H4 (cell line): ENCODE measurements around the gene HPGD. TPM values are rescaled to one million over a fixed set of nuclear protein-coding genes. Genes with fewer than 3 reads are reported as not detected.
A peak's percentile ranks its signal among the peaks of the same experiment; 100 is the strongest.

Source experiments
- DNase-seq: peaks from one replicate; pipeline ENCODE4 v3.0.0-alpha.2; 2015; ENCODE audit warnings: low spot score
- total RNA-seq: library from RNA; depleted of rRNA; stranded (reverse); fragments of >200 nt; shearing (Covaris generic); gene quantifications from 2 replicates; pipeline ENCODE4 v1.2.3, GENCODE V29; 2014; rRNA removed

The HPGD gene
- total RNA-seq, 1 experiment from 2014 or later, result 0.89 TPM

DNA sequence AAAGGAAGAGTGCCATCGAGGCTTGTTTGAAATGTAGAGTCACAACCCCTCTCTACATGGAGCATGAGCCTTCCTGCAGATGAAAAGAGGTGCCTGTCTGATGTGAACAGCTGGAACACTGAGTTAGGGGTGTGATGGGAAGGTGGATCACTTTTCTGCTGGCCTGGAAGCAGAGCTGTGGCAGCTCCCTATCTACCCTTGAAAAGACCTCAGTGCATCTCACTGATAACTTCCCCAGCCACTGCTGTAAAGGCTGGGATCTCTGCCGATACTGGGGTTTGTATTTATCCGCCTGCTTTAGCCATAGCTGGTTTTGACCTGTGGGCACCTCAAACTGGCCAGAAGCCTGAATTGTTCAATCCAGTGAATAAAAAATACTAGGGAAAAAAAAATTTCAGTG, 46.8 kb downstream of the HPGD start:
- DNase-seq, result no peak

DNA sequence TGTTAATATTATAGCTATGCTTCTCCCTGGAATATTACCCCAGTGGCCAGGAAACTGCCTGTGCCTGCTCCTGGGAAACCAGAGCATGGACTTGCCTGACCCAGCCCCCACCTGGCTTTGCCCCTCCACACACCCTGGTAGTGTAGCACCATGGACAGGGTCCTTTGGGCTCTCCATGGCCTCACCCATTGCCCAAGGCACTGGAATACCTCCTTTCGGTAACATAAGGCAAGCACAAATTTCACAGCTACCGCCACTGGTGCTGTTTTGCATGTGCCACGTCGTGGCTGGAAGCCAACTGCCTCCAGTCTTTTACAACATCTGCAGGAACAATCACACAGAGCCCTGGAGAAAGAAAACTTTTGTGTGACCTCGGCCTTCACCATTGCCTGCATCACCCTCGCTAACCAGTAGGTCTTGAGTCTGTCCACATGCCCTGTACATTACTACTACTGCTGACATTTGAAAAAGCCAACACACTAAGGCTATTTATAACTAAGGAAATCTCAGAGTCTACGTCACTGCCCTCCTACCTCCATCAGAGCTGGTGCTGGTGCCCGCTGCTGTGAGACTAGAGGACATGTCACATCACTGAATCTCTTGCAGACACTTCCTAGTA, 47.7 kb downstream of the HPGD start:
- no peak for DNase-seq

DNA sequence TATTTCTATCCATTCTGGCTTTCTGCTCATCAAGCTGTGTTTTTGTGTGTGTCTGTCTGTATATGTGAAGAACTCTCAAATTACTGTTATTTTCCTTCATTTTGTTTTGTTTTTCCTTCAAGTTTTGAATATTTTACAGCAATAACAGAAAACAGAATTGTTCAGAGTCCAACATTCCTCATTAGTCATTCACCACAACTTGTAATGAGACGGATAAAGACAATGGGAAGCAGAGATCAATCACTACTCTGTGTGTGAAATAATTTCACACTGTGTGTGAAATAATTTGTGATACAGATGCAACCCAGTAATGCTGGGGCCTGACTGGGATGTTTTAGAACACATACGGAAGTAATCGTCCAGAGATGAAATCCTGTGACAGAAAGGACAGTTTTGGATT, 55.2 kb downstream of the HPGD start:
- no peak for DNase-seq

DNA sequence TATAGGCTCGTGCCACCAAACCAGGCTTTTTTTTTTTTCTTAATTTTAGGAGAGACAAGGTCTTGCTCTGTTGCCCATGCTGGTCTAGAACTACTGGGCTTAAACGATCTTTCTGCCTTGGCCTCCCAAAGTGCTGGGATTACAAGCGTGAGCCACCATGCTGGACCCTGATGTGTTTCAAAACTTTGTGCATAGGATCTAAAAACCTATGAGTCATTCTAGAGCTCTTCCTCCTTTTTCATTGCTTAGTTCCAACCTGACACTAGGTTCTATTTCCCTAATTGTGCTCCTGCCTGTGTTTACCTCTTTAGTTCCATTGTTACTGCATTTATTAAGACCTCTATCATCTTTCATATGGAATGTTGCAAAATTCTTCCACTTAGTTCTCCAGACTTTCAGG, 57.3 kb downstream of the HPGD start:
- no peak for DNase-seq

DNA sequence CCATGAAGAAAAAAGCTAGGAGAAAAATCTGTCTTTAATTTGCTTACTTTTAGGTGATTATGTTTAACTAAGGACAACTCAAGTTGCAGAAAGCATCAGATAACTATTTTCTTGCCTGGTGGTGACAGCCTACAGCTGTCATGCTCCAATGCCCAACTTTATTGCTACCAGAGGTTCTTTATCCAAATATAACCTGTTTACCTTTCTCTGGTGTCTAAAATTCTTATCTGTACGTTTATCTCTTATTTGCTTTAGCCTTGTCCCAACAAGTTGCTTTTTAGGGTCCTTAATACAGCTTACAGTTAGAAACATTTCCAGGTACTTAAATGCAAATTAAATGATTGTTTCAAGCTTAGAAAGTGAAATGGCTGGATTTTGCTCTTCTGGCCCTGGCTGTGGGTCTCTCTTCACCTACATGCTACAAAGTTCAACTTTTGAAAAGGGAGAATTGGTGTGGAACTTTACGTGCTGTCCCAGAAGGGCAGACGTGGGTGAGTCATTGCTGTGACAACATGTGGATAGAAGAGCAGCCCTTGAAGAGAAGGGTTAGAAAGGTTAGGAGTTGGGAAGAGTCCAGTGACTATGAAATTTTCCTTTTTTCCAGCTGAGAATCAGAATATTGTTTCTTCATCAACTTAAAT, 60.7 kb downstream of the HPGD start:
- DNase-seq, result peak; percentile 22

DNA sequence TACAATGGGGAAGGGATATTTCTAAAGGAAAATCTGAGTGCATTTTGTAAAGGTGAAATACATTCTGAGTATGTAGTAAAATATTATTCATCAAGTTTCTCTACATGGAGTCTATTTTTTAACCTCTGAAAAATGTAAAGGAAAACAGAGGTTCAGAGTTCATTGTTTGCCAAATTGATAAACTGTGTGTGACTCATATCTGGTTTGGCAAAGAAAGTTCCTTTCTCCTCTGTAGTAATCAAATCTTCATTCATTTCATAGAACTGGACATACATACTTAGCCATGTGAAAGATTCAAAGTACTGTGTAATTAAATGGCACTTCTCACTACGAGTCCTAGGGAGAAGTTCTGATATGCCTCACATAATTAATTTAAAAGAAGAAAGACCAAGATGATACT, 61.6 kb downstream of the HPGD start:
- DNase-seq, result no peak

DNA sequence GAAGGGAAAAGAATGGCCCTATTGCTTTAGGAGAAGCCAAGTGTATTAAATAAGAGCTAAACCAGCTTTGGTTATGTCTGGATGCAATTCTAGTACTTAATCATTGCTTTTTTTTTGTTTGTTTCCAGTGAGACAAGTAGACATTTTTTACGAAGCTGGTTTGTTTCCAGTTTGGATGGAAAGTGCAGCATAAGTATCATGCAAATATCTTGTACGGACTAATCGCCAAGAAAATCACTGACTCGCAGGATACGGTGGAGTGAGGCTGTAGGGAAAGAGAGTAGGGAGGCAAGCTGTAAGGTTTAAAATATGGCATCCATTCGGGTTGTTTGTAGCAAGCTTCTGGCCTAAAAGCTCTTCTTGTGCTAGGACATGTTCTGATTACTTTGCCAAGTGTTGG, 64.8 kb downstream of the HPGD start:
- no peak for DNase-seq

DNA sequence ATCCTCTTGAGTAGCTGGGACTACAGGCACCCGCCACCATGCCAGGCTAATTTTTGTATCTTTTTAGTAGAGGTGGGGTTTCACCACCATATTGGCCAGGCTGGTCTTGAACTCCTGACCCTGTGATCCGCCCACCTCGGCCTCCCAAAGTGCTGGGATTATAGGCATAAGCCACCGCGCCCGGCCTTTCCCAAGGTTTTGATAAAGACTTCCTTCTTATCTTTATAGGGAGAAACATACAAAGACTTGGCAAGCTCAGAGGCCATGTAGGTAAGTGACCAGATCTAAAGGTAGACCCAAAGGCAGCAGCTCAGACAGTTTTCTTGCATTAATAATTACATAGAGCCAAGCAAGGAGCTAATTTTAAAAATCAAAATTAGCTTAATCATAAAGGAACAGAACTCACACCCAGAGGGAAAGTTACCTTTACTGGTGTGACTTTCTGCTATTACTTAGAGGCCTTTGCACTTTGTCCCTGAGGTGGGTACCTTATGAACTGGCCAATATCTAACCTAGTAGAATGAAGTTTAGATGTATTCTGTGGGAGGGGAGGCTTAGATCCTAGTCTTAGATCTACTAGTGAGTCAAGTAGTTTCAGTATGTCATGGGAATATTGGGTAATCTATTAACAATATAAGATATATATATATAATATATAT, 67.3 kb downstream of the HPGD start:
- DNase-seq, result no peak

DNA sequence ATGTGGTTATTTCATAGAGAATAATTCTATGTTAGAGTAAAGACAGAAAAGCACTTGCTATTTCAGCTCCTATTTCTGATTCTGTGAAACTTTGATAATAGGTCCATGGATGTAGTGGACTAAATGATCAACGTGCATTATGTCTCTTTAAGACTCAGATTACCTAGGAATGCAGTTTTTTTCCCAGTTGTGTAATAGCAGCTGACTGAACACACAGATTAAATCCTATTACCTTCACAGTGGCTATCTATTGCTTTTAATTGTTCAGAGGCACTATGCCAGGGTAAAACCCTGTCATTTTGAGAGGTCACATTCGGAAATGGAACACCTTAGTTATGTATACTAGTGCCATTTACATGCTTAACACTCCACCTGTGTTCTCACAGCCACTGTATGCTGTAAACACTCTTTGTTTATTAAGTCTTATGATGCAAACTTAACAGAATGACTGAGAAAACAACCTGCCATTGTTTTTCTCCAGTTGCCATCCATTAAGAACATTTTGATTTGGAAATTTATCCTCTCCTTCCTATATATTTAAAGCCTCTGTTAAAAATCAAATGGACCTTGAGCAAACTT, 70.5 kb downstream of the HPGD start:
- DNase-seq, result no peak

DNA sequence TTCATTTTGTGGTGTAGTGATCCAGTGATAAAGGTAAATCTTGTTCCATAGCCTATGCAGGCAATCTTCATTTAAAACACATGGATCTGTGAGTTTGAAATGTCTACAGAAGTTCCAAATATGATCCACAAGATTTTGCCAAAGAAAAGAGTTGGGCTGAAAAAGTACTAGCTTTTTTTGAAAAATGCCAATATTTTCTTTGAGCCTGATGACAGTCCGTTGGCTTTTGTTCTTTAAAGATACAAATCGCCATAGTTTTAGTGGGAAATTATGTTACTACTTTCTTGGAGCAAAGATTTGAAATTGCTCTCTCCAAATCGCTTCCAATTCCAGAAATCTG, 71.5 kb downstream of the HPGD start:
- no peak for DNase-seq

DNA sequence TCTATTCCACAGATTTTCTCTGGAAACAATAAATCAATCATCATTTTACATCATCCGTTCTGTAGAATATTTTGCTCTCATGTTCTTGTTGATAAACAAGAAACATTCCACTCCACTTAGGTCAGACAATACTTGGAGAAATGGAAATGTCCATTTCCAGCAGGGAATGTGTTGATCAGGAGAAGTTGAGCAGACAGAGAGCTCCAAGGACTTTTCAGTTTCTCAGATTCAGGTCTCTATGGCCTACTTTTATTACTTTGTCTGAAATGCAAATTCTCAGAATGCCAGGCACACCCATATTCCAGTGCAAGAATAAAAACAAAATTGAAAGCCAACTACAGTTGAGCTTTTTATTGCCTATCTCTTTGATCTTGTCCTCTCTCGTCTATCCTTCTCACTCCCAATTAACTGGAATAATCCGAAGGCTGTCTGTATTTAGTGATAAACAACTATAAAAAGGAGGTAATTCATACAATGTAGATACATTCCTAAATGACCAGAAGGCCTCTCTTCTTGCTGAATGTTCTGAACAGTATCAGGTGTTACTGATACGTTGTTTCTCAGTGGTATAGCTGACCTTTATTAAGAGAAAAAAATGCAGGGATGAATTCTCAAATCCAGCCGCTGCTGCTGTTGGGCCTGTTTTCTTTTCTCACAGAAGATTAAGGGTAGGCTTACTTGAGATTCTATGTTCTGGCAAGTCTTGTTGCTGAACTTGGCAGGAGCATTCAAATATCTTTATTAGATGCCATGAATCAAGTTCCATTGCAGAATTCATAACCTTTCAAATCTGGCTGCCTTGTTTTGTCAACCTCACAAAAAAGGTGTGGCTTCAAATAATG, 72.1 kb downstream of the HPGD start:
- DNase-seq, result no peak

DNA sequence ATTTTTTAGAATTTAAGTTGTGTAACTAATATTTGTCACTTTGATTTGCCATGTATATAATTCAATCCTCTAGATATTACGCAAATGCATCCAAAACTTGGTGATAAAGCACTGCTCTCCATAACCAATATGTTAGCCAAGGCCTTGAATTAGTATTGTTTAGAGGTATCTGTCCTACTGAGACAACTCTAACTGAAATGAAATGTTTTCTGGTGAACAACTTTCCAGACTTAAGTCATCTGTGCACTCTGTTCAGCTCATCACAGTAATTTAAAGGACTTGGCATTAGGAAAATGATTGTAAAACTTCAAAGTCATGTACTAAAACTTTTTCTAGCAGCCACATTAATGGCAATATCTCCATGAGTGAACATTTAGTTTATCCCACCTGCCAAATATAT, 73.1 kb downstream of the HPGD start:
- DNase-seq, result no peak

DNA sequence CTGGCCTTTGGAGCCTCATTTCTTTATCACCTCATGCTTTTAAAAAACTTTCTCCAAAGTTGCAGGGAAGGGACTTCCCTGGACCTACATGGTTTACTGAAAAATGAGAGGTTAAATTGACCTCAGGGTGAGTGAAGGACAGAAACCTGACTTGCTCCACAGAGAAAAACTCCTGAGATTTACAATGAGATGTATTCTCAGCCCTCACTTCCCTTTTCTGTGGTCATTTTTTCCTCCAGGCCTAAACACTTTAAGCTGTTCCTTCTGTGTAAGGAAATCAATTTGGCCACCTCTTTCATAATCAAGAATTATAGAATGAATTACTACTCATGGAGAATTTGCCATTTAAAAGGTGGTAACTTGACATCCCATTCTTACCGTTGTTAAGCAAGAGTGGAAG, 77.9 kb downstream of the HPGD start:
- DNase-seq, result no peak

Other genes starting within 250 kb of the HPGD start
- gene FBXO8, start 238.8 kb downstream of the HPGD start, total RNA-seq, result 21.4 and 32.3 TPM in 2 replicates
- gene CEP44, start 238.6 kb downstream of the HPGD start, total RNA-seq, result 13.8 and 16.5 TPM in 2 replicates